HAP-1 (cell line): ENCODE measurements around the gene PPM1B.
"Not testable (repeated sequence)": the region's sequence is repeated elsewhere in the genome, so short reads cannot be mapped to it uniquely, and the experiment has no call there.

Experiments used
- DNase-seq, 2 experiments: peaks; one replicate each; pipeline ENCODE4 v3.0.0-alpha.2; 2016 to 2020; ENCODE audit warnings: low spot score in 2 of 2
- H3K27me3 ChIP-seq: fragments of 250-450 bp; sonication (Bioruptor Pico); 2 replicates; pipeline ENCODE4 v1.5.1; 2020; ENCODE audit warnings: low read depth, mild to moderate bottlenecking, moderate library complexity
- H3K36me3 ChIP-seq: fragments of 250-450 bp; sonication (Bioruptor Pico); replicated peaks from 2 replicates; pipeline ENCODE4 v1.5.1; 2020; ENCODE audit warnings: mild to moderate bottlenecking
- H3K4me1 ChIP-seq: fragments of 250-450 bp; sonication (Bioruptor Pico); 2 replicates; pipeline ENCODE4 v1.5.1; 2020; ENCODE audit warnings: mild to moderate bottlenecking
- H3K4me3 ChIP-seq: fragments of 250-450 bp; sonication (Bioruptor Pico); 2 replicates; pipeline ENCODE4 v1.5.1; 2020; ENCODE audit warnings: mild to moderate bottlenecking, moderate library complexity
- H3K9me3 ChIP-seq: fragments of 250-450 bp; sonication (Bioruptor Pico); 2 replicates; pipeline ENCODE4 v1.5.1; 2020; ENCODE audit warnings: mild to moderate bottlenecking, moderate library complexity
- in situ Hi-C: fragments of 300-500 bp; cut with MboI; formaldehyde crosslinking; loops from 3 replicates; pipeline ENCODE4 v1.14.3; 2020; ENCODE audit warnings: low sequenced_read_pairs, inconsistent platforms, mixed read lengths

PPM1B gene

DNA sequence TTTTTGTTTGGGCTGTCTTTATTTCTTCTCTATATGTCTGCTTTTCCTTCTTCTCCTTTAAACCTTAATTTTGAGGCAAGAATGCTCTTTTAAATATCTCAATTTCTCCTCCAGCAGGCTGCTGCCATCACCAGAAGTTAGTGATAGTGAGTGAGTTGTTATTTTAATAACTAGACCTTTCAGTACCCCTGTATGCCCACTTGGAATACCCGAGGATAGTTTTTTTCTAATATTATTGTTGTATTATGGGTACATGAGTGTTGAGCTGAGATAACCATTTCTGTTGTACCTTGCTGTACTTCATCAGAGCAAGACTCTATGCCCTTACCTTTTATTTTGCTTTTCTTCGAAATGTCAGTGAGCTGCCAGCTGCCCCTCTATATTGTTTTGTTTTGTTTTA, 50.1 kb downstream of the PPM1B start:
- Histone ChIP-seq H3K9me3 (no peaks in the 10 kb centered on the region), H3K27me3 (no peaks in the 10 kb centered on the region), H3K4me3 (no peak overlapping the region), H3K4me1 (no peaks in the 10 kb centered on the region), H3K36me3 (peaks cover 28% of the 10 kb centered on the region)
- DNase-seq, result no peak
- in situ Hi-C loops, result no loop called here

- Histone ChIP-seq H3K9me3 (no peaks in the 10 kb centered on the region), H3K4me3 (no peak overlapping the region), H3K4me1 (no peaks in the 10 kb centered on the region), H3K27me3 (no peaks in the 10 kb centered on the region), H3K36me3 (peaks cover 12% of the 10 kb centered on the region)
- in situ Hi-C loops, result no loop called here
- no peak for DNase-seq
These were observed 58.1 kb downstream of the PPM1B start for GRCh38 chr2:44226753-44227152.

GRCh38 chr2:44230378-44230777, 61.7 kb downstream of the PPM1B start:
- no peak for DNase-seq
- no peak overlapping the region for H3K4me3 ChIP-seq
- in situ Hi-C loops, result no loop called here
- H3K27me3 ChIP-seq, result no peaks in the 10 kb centered on the region
- peaks cover 28% of the 10 kb centered on the region for H3K4me1 ChIP-seq
- no peaks in the 10 kb centered on the region for H3K36me3 ChIP-seq
- H3K9me3 ChIP-seq, result no peaks in the 10 kb centered on the region

GRCh38 chr2:44233450-44234128, 64.9 kb downstream of the PPM1B start:
- Histone ChIP-seq H3K4me3 (no peak overlapping the region), H3K36me3 (no peaks in the 10 kb centered on the region), H3K27me3 (no peaks in the 10 kb centered on the region), H3K9me3 (no peaks in the 10 kb centered on the region), H3K4me1 (peaks cover 34% of the 10 kb centered on the region)
- DNase-seq, result peak in 1 of 2 experiments; percentile 88
- in situ Hi-C loops, result no loop called here

GRCh38 chr2:44237221-44237620, 68.5 kb downstream of the PPM1B start:
- no peaks in the 10 kb centered on the region for H3K27me3 ChIP-seq
- in situ Hi-C loops, result no loop called here
- DNase-seq, result no peak

GRCh38 chr2:44242904-44243303, 74.2 kb downstream of the PPM1B start:
- Histone ChIP-seq H3K4me3 (no peak overlapping the region), H3K4me1 (peaks cover 25% of the 10 kb centered on the region), H3K36me3 (no peaks in the 10 kb centered on the region), H3K9me3 (no peaks in the 10 kb centered on the region), H3K27me3 (no peaks in the 10 kb centered on the region)
- no peak for DNase-seq
- in situ Hi-C loops, result no loop called here

More at GRCh38 chr2:44237221-44237620, 68.5 kb downstream of the PPM1B start:
- Histone ChIP-seq H3K36me3 (no peaks in the 10 kb centered on the region), H3K9me3 (no peaks in the 10 kb centered on the region), H3K4me1 (peaks cover 37% of the 10 kb centered on the region), H3K4me3 (no peak overlapping the region)

- H3K4me3 ChIP-seq, result no peak overlapping the region
- H3K4me1 ChIP-seq, result peaks cover 18% of the 10 kb centered on the region
- in situ Hi-C loops, result no loop called here
- no peaks in the 10 kb centered on the region for H3K9me3 ChIP-seq
- peak; percentile 71 to 72 for DNase-seq
- no peaks in the 10 kb centered on the region for H3K27me3 ChIP-seq
- no peaks in the 10 kb centered on the region for H3K36me3 ChIP-seq
These were observed 75.6 kb downstream of the PPM1B start for GRCh38 chr2:44244135-44244871.

DNA sequence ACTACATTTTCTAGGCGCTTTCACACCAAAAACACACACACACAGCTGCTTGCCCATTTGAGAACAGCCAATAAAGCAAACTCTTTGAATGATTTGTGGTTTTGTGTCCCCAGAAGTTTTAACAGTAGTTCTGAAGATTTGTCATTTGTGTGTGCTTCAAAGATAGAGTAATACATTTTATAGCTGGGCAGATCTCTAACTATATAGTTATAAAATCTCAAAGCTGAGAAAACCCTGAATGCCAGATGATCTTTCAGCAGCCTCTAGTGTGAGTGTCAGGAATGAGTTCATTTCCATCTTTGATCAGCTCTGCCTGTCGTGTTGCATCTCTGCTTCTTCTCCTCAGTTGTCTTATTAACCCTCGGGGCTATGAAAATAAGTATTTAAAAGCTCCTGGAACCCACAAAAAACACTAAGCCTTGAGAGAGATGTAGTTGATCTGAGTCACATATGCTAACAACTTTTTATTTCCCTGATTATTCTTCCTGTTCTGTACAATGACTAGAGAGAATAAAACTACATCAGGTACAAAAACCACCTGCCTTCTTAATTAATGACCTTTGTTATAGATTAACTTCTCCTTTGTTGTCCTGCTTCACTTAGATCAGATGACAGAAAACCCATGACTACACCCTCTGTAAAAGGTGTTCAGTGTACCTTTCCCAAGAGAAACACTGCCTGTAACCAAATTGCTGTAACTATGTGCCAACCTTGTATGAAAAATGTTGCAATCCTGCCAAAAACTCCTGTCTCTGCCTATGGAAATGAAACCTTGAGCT, 76.6 kb downstream of the PPM1B start:
- H3K9me3 ChIP-seq, result no peaks in the 10 kb centered on the region
- no peak for DNase-seq
- no peaks in the 10 kb centered on the region for H3K36me3 ChIP-seq
- H3K27me3 ChIP-seq, result no peaks in the 10 kb centered on the region
- in situ Hi-C loops, result no loop called here
- H3K4me1 ChIP-seq, result peaks cover 18% of the 10 kb centered on the region
- no peak overlapping the region for H3K4me3 ChIP-seq

GRCh38 chr2:44246436-44246835, 77.8 kb downstream of the PPM1B start:
- in situ Hi-C loops, result no loop called here
- Histone ChIP-seq H3K9me3 (no peaks in the 10 kb centered on the region), H3K36me3 (no peaks in the 10 kb centered on the region), H3K27me3 (no peaks in the 10 kb centered on the region), H3K4me3 (no peak overlapping the region), H3K4me1 (peaks cover 18% of the 10 kb centered on the region)
- no peak for DNase-seq

DNA sequence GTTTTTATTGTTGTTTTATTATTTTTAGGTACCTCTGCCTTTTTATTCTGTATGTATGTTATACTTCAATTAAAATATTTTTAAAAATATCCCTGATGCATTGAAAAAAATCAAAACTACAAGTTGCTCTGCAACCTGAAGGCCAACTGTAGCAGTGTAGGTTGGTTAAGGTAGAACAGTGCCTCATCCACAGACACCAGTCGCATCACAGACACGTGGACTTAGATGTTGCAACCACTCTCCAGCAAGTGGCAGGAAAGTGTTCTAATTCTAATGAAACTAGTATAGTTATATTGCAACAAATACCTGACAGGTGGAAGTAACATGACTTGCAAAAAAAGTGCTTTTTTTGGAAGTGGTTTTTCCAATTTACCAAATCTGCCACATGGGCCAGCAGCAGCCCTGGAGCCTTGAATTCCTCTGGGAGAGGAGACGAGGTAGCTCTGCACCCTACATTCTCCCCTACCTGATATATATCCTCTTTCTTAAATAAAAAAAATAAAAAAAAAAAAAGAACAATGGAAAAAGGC, 78.2 kb downstream of the PPM1B start:
- H3K4me3 ChIP-seq, result no peak overlapping the region
- H3K4me1 ChIP-seq, result peaks cover 18% of the 10 kb centered on the region
- in situ Hi-C loops, result no loop called here
- no peak for DNase-seq
- no peaks in the 10 kb centered on the region for H3K27me3 ChIP-seq
- no peaks in the 10 kb centered on the region for H3K36me3 ChIP-seq
- no peaks in the 10 kb centered on the region for H3K9me3 ChIP-seq

DNA sequence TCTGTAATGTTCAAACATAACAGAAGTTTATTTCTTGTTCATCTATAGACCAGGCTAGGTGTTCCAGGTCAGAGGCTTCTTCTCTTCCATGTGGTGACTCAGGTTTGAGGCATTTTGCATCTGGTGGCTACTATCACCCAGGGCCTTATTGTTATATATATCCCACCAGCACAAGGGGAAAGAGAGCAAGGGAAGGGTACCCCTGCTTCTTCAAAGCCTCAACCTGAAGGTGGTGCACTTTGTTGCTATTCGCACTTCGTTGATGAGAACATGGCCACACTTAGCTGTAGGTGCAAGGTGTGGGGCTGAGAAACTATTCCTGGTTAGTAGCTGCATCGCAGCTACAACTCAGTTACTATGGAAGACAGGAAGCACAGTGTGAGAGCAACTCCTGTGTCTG, 79.2 kb downstream of the PPM1B start:
- no peaks in the 10 kb centered on the region for H3K27me3 ChIP-seq
- H3K9me3 ChIP-seq, result peaks cover 2% of the 10 kb centered on the region
- H3K4me3 ChIP-seq, result no peak overlapping the region
- in situ Hi-C loops, result no loop called here
- DNase-seq, result no peak
- peaks cover 18% of the 10 kb centered on the region for H3K4me1 ChIP-seq
- H3K36me3 ChIP-seq, result no peaks in the 10 kb centered on the region

GRCh38 chr2:44249269-44249668, 80.6 kb downstream of the PPM1B start:
- H3K36me3 ChIP-seq, H3K4me3 ChIP-seq, H3K9me3 ChIP-seq, H3K27me3 ChIP-seq, in situ Hi-C loops, DNase-seq: not testable (repeated sequence)
- peaks cover 17% of the 10 kb centered on the region for H3K4me1 ChIP-seq

DNA sequence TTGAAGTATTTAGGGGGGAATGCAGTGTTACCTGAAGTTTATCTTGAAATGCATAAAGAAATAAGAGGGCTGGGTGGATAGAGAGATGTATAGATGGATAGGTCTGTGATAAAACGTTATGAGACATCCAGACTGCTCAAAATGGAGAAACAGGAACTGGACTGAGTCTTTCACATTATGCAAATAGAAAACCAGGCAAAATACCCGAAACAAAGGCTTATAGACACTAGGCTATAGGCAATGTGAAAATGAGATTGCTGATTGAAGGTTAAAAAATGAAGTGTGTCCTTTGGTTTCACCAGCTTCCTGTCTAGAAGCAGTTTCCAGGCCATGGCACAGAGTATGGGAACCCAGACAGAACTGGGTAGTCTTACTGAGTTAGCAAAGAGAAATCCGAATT, 81.7 kb downstream of the PPM1B start:
- H3K9me3 ChIP-seq, result peaks cover 2% of the 10 kb centered on the region
- H3K4me3 ChIP-seq, result no peak overlapping the region
- no peaks in the 10 kb centered on the region for H3K27me3 ChIP-seq
- in situ Hi-C loops, result no loop called here
- no peak for DNase-seq
- H3K4me1 ChIP-seq, result peaks cover 11% of the 10 kb centered on the region
- no peaks in the 10 kb centered on the region for H3K36me3 ChIP-seq

GRCh38 chr2:44254023-44254422, 85.3 kb downstream of the PPM1B start:
- in situ Hi-C loops, result no loop called here
- H3K27me3 ChIP-seq, result no peaks in the 10 kb centered on the region
- H3K9me3 ChIP-seq, result peaks cover 2% of the 10 kb centered on the region
- DNase-seq, result no peak
- no peaks in the 10 kb centered on the region for H3K4me1 ChIP-seq
- no peak overlapping the region for H3K4me3 ChIP-seq
- H3K36me3 ChIP-seq, result no peaks in the 10 kb centered on the region
